Epithelial cell of proximal tubule (primary cell): ENCODE measurements around the gene SLC25A11. TPM values are rescaled to one million over a fixed set of nuclear protein-coding genes. Genes with fewer than 3 reads are reported as not detected.
A peak's percentile ranks its signal among the peaks of the same experiment; 100 is the strongest.

ENCODE experiments used
- DNase-seq: peaks from one replicate; pipeline ENCODE4 v3.0.0-alpha.2; 2011; ENCODE audit warnings: low read depth
- H3K4me3 ChIP-seq: 2 replicates; pipeline ENCODE4 v1.5.1; 2011; ENCODE audit warnings: low read depth, mild to moderate bottlenecking, low read length
- total RNA-seq: library from RNA; depleted of rRNA; stranded (reverse); fragments of >200 nt; gene quantifications from 2 replicates; pipeline ENCODE4 v1.2.3, GENCODE V29; 2015
- TF ChIP-seq, protein P1 (sequence below): conservative IDR thresholded peaks from 2 replicates; pipeline ENCODE4 v1.5.1; 2012; ENCODE audit warnings: low read depth, mild to moderate bottlenecking, low read length

SLC25A11 gene
- total RNA-seq, 1 donor from 2014 or later: 45.5 TPM

DNA sequence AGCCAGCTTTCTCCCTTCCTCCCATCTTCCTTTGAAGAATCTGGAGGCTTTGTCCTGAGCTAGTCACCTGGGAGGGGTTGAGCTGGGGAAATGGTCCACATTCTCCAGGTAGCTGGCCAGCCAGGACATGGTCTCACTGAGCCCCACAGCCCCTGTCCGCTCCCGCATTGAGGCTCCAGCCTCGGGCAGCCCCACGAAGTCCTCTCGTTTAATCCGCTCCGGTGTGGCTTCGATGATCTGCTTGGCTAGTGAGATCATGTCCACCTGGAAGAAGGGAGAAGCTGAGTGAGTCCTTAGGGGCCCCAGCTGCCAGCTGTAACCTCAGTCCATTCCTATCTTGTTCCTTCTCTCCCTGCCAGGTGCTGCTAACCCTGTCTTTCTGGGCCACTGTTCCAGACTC lies 30.4 kb upstream of the SLC25A11 start:
- H3K4me3 ChIP-seq: no peak overlapping the region
- TF ChIP-seq, protein P1, sequence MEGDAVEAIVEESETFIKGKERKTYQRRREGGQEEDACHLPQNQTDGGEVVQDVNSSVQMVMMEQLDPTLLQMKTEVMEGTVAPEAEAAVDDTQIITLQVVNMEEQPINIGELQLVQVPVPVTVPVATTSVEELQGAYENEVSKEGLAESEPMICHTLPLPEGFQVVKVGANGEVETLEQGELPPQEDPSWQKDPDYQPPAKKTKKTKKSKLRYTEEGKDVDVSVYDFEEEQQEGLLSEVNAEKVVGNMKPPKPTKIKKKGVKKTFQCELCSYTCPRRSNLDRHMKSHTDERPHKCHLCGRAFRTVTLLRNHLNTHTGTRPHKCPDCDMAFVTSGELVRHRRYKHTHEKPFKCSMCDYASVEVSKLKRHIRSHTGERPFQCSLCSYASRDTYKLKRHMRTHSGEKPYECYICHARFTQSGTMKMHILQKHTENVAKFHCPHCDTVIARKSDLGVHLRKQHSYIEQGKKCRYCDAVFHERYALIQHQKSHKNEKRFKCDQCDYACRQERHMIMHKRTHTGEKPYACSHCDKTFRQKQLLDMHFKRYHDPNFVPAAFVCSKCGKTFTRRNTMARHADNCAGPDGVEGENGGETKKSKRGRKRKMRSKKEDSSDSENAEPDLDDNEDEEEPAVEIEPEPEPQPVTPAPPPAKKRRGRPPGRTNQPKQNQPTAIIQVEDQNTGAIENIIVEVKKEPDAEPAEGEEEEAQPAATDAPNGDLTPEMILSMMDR: no peak
- no peak for DNase-seq

DNA sequence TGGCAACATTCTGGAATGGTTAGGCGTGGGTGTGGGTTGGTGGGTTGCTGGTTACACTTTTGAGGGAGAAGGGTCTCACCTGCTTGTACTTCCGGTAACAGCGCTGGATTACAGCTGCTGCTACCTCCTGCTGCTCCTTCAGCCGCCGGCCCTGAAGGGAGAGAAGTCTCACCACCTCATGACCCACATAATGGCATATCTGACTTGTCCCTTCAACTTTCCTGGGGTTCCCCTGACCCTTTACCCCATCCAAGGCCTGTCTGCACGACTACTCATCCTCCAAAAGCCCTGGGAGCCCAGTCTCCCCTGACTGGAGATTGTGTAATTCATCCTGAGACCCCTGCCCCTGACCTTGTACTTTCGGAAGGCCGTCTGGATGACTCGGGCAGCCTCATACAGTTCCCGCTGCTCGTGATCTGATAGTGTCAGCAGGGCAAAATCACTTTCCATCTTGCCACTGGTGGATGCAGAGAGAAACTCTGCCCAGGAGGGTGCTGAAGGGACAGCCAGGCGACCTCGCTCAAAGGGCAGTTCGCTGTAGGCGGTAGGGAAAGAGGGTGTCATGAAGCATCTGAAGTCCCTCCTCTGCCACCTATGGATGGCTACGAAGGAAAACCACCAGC lies 29.8 kb upstream of the SLC25A11 start:
- no peak for DNase-seq
- H3K4me3 ChIP-seq: peak overlapping the region; percentile 82
- TF ChIP-seq, protein P1: no peak

DNA sequence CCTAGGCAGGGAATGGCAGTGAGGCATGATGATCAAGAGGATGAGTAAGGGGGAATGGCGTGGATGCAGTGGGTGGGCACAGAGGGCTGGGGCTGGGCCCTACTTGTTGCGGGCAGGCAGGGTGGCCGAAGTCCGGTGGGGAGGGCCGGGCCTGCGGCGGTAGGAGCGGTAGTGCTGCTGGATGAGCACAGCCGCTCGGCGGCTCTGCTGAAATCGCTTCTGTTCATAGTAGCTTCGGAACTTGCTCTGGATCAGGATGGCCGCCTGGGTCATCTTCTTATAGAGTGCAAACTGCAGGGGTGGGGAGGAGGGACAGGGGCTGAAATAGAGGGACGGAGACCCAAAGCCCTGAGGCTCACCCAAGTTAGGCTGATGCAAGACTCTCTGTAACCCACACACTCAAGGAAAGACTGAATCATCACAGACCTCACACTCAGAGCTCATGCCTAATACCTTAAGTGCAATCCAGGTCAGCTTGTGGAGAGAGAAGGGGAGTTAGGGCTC lies 29.3 kb upstream of the SLC25A11 start:
- peak; percentile 87 for DNase-seq
- H3K4me3 ChIP-seq: peak overlapping the region; percentile 82
- TF ChIP-seq, protein P1: no peak

DNA sequence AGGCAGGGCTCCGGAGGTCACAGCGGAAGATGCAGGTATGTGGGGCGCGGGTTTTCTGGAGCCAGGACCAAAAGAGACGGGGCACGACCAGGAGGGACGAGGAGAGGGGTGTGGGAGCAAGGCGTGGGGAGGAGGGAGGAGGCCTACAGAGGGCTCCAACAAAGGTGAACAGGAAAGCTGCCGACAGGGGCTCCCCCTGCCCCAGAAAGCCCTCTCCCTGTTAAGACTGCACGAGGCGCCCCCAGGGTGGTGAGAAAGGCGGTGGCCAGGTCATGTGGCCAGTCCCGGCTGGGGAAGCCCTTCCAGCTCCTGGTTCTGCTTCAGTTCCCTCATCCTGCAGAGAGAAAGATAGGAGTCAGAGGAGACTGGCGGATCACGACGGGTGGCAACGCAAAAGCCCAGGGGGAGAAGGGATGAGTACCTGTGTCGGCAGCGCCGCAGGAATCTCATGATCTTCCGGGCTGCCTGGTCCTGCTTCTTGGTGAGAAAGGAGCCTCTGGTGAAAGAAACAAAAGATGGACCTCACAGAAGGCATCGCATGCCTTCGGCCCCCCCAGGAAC lies 28.7 kb upstream of the SLC25A11 start:
- TF ChIP-seq, protein P1: no peak
- H3K4me3 ChIP-seq: peak overlapping the region; percentile 82
- DNase-seq: peak; percentile 30

DNA sequence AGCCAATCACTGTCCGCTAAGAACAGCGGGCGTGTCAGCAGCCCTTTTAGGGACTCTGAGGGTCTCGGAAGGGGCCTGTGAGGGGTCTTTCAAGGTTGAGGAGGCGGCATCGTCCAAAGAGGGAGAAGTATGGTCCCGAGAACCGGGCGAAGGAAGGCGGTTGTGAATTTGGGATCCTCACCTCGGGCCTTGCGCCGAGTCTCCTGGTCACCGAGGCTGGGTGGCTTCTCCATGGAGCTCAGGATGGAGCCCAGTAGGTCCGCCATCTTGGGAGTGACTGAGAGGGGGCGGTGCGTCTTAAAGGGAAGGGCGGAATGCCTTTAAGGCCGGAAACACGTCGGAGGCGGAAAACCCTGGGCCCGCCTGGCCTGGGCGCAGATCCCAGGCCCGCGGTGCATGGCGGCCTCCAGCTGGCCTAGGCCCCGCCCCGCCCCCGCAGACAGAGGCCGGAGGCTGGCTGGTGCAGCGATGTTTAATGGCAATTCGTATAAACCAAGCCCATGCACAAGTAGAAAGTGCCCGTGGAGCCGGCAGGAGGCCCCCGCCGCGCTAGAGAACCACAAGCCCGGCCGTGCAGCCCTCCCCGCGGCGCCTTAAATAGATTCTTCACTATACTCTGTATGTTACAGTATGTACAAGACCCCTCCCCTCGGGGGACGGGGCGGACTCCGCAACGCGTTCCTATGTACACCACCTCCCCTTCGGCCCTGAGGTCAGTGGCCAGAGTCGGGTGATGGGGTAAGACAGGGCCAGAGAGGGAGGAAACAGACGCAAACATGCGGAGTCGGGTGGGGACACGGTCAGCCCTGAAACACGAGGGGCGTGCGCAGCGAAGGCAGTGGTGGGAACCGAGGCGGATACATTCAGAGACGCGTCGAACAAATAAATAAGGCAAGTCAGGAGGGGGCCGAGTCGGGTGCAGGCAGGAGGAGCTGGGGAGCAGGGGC lies 28.0 kb upstream of the SLC25A11 start, which contains the start of gene SPAG7:
SPAG7 (minus strand) TSS at position 279 of the 947 bp plus-strand sequence; CDS start at position 266, 13 bp downstream.
- TF ChIP-seq, protein P1: no peak
- peak; percentile 86 for DNase-seq

DNA sequence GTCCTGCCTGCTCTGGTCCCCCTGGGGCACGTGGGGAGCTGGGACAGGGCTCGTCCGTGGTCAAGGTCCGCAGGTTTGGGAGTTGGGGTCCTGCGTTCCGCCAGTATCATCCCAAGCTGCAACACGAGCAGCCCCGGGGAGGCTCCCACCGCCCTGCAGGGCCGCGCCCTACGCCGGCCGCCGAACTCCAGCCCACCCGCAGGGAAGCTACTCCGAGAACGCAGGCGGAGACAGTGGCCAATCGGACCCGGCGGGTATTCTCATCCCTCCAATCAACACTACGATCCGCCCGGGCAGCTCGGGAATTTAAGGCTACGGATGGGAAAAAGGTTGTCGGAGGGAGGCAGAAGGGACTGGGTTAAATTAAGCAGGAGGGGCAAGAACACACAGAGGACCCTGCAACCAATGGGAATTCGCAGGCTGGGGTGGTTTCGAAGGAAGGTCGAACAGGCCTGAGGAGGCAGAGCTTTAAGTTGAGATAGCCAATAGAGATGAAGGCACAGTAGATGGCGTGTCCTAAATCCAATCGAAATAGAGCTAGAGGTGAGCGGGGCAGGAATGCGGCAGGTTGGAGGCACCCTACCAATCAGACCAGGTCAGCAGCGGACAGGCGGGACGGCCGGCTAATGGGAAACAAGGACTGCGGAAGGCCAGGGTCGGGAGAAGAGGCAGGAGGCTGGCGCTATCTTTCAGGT lies 27.1 kb upstream of the SLC25A11 start:
- peak; percentile 99 for DNase-seq
- TF ChIP-seq, protein P1: no peak
- peak overlapping the region; percentile 82 for H3K4me3 ChIP-seq

More for the DNA sequence above, 28.0 kb upstream of the SLC25A11 start, which contains the start of gene SPAG7:
- peak within 1 kb of the TSS; percentile 82 for H3K4me3 ChIP-seq
